SU-DHL-6 (cell line): ENCODE measurements around the gene ADAMTS4.

ENCODE experiments used
- EZH2phosphoT487 ChIP-seq: fragments of 200-600 bp; sonication (generic), shearing (Covaris generic); conservative IDR thresholded peaks from 2 replicates; pipeline ENCODE4 v1.6.1; 2018; ENCODE audit warnings: mild to moderate bottlenecking, antibody characterized with exemption, low read length, moderate library complexity, mixed read lengths
- TF ChIP-seq, protein P1 (sequence below): fragments of 200-600 bp; sonication (generic); IDR thresholded peaks from one replicate; pipeline ENCODE4 v1.5.1; 2017; ENCODE audit warnings: antibody characterized with exemption, mild to moderate bottlenecking, low read length, moderate library complexity; ENCODE audit not compliant: insufficient read depth, poor library complexity, severe bottlenecking

DNA sequence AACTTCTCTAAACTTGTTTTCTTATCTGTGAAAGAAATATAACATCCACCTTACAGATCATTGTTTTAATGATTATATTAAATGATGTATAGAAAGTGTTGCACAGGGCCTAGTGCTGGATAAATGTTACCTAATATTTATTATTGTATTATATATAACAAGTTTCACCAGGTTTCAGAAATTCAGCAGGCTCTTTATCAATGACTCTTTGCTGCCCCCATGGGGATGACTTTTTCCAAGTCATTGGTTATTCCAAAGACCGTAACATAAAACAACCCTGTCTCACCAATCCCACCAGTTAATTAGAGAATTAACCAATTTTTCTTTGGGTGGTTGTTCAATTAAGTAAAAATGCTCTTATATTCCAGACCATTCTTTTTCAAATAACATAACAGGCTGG lies 59.1 kb downstream of the ADAMTS4 start:
- TF ChIP-seq, protein P1, sequence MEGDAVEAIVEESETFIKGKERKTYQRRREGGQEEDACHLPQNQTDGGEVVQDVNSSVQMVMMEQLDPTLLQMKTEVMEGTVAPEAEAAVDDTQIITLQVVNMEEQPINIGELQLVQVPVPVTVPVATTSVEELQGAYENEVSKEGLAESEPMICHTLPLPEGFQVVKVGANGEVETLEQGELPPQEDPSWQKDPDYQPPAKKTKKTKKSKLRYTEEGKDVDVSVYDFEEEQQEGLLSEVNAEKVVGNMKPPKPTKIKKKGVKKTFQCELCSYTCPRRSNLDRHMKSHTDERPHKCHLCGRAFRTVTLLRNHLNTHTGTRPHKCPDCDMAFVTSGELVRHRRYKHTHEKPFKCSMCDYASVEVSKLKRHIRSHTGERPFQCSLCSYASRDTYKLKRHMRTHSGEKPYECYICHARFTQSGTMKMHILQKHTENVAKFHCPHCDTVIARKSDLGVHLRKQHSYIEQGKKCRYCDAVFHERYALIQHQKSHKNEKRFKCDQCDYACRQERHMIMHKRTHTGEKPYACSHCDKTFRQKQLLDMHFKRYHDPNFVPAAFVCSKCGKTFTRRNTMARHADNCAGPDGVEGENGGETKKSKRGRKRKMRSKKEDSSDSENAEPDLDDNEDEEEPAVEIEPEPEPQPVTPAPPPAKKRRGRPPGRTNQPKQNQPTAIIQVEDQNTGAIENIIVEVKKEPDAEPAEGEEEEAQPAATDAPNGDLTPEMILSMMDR = peak; percentile 22
- TF ChIP-seq EZH2phosphoT487 = no peak
